IPS-18a (cell line): ENCODE measurements around the gene CEACAM18.
A peak's percentile ranks its signal among the peaks of the same experiment; 100 is the strongest.
"Not testable (repeated sequence)": the region's sequence is repeated elsewhere in the genome, so short reads cannot be mapped to it uniquely, and the experiment has no call there.

ENCODE experiments used
- H3K27ac ChIP-seq: one replicate; pipeline ENCODE4 v1.5.1; 2013; ENCODE audit warnings: low read length
- H3K27me3 ChIP-seq: one replicate; pipeline ENCODE4 v1.6.1; 2013; ENCODE audit warnings: mild to moderate bottlenecking, low read length; ENCODE audit not compliant: control insufficient read depth, insufficient read depth
- H3K36me3 ChIP-seq: one replicate; pipeline ENCODE4 v1.6.1; 2013; ENCODE audit warnings: low read depth, low read length; ENCODE audit not compliant: control insufficient read depth
- H3K4me1 ChIP-seq: one replicate; pipeline ENCODE4 v1.6.1; 2013; ENCODE audit warnings: low read depth, low read length; ENCODE audit not compliant: control insufficient read depth
- H3K4me3 ChIP-seq: one replicate; pipeline ENCODE4 v1.5.1; 2013; ENCODE audit warnings: low read length
- H3K9ac ChIP-seq: one replicate; pipeline ENCODE4 v1.6.1; 2013; ENCODE audit warnings: mild to moderate bottlenecking, low read length, moderate library complexity
- H3K9me3 ChIP-seq: one replicate; pipeline ENCODE4 v1.6.1; 2013; ENCODE audit warnings: low read depth, low read length; ENCODE audit not compliant: control insufficient read depth

Gene CEACAM18

DNA sequence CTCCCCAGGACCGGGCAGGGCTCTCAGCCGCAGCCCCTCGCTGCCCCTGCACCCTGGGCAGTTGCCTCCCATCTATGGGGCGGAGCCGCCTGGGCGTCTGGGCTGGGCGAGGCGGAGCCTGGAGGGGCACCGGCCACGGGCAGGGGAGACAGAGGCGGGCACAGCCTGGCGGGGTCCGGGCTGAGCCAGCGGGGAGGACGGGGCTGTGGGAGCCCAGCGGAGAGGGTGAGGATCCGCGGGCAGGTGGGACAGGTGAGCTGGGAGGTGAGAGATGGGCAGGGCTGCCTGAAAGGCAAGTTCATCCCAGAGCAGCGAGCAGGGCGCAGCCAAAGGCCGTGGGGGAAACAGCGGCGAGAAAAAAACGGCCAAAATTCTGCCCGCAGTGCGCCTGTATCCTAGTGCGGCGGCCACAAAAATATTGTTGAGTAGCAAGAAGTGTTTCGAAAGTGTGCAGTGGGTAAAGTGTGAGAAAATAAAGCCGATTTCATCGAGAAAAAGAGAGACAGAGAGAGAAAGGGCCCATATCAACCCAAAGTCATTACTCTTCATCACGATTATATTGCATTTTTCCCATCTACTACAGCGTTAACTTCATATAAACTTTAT is 14.3 kb upstream of the CEACAM18 start:
- not testable (repeated sequence) for H3K4me1 ChIP-seq, H3K36me3 ChIP-seq, H3K9ac ChIP-seq, H3K9me3 ChIP-seq, H3K27ac ChIP-seq
- peaks cover 50% of the 10 kb centered on the region for H3K27me3 ChIP-seq
- peak overlapping the region; percentile 32 for H3K4me3 ChIP-seq

GRCh38 chr19:51466723-51467122 is 11.6 kb upstream of the CEACAM18 start:
- Histone ChIP-seq H3K36me3 (no peaks in the 10 kb centered on the region), H3K27me3 (peaks cover 50% of the 10 kb centered on the region), H3K9ac (no peak overlapping the region), H3K4me1 (no peaks in the 10 kb centered on the region), H3K9me3 (no peaks in the 10 kb centered on the region), H3K4me3 (no peak overlapping the region), H3K27ac (no peak overlapping the region)

DNA sequence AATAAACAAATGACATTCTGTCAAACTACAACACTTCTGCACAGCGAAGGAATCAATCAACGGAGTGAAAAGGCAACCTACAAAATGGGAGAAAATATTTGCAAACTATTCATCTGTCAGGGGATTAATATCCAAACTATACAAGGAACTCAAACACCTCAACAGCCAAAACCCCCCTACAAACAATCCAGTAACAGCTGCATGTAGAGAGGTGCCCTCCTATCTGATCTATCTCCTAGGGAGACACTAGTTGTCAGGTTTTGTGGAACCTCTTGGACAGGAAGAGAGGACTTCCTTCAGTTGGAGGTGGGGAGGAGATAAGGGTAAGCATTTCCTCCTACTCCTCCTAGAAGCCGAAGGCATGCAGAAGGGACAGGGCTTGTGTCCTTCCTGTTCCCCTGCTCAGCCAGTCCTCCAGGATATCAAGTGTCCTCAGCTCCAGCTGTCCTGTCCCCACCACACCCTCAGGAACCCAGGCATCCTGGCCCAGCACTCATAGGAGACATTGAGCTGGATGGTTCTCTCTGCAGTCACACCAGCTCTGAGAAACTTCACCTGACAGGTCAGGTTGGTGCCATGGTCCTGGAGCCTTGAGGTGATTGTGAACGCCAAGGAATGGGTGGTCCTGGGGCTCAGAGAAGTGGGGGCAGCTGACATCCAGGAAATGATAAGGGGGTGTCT is 10.3 kb upstream of the CEACAM18 start:
- no peaks in the 10 kb centered on the region for H3K4me1 ChIP-seq
- H3K9ac ChIP-seq: no peak overlapping the region
- peaks cover 46% of the 10 kb centered on the region for H3K27me3 ChIP-seq
- no peak overlapping the region for H3K27ac ChIP-seq
- no peaks in the 10 kb centered on the region for H3K36me3 ChIP-seq
- no peaks in the 10 kb centered on the region for H3K9me3 ChIP-seq
- no peak overlapping the region for H3K4me3 ChIP-seq

- no peak overlapping the region for H3K27ac ChIP-seq
- H3K9me3 ChIP-seq: no peaks in the 10 kb centered on the region
- H3K4me3 ChIP-seq: no peak overlapping the region
- H3K36me3 ChIP-seq: no peaks in the 10 kb centered on the region
- no peaks in the 10 kb centered on the region for H3K4me1 ChIP-seq
- peaks cover 41% of the 10 kb centered on the region for H3K27me3 ChIP-seq
- no peak overlapping the region for H3K9ac ChIP-seq
Measured at GRCh38 chr19:51468545-51468920, 9.8 kb upstream of the CEACAM18 start.

DNA sequence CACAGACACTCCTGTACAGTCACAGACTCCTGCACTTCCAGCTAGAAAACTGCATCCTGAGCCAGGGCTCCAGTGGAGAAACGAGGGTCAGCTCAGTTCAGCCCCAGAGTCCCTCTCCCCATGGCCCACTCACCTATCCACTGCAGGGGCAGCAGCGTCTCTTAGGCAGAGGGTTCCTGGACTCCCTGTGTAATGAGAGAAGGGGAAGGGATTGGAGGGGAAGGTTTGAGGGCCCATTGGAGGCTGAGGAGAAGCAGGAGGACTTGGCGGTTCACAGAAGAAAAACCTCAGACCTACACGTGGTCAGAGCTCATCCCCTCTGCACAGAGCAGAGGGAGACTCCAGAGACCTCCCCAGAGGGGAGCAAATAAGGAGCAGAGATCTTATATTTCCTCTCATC is 9.2 kb upstream of the CEACAM18 start:
- Histone ChIP-seq H3K9me3 (no peaks in the 10 kb centered on the region), H3K4me1 (no peaks in the 10 kb centered on the region), H3K36me3 (no peaks in the 10 kb centered on the region), H3K27ac (no peak overlapping the region), H3K9ac (no peak overlapping the region), H3K4me3 (no peak overlapping the region), H3K27me3 (peaks cover 40% of the 10 kb centered on the region)

DNA sequence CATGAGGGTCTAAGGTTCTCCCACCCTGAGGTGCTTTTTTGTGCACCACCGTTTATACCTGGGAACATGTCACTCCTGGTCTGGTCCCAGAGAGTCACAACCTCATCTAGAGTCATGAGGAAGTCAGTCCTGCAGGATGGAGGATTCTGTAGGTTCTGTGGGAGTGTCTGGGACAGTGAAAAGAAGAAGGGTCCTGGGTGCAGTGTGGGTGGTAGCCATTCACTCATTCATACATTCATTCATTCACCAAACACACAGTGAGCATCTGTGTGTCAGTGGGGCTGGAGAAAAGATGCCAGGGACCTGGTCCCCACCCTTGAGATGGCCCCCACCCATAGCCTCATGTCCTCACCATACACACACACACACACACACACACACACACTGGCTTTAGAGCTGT is 8.7 kb upstream of the CEACAM18 start:
- Histone ChIP-seq H3K27ac (no peak overlapping the region), H3K27me3 (peaks cover 36% of the 10 kb centered on the region), H3K36me3 (no peaks in the 10 kb centered on the region), H3K9me3 (no peaks in the 10 kb centered on the region), H3K4me3 (no peak overlapping the region), H3K4me1 (no peaks in the 10 kb centered on the region), H3K9ac (no peak overlapping the region)

DNA sequence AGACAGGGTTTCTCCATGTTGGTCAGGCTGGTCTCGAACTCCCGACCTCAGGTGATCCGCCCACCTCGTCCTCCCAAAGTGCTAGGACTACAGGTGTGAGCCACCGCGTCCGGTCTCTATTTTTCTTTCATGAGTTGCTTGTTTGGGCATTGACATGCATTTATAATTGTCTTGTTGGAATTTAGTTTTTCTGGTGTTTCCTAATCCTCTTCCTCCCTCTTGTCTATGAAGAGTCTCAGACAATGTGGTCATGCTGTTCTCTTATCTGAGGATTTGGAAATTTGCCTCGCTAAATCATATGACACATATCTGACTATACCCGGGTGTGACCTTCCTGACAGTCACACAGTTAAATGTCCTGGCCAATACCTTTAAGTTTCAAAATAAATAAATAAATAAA is 7.4 kb upstream of the CEACAM18 start:
- Histone ChIP-seq H3K27ac (no peak overlapping the region), H3K4me1 (no peaks in the 10 kb centered on the region), H3K9ac (no peak overlapping the region), H3K4me3 (no peak overlapping the region), H3K9me3 (no peaks in the 10 kb centered on the region), H3K27me3 (peaks cover 22% of the 10 kb centered on the region), H3K36me3 (no peaks in the 10 kb centered on the region)

- H3K27me3 ChIP-seq: peaks cover 17% of the 10 kb centered on the region
- no peak overlapping the region for H3K27ac ChIP-seq
- H3K4me3 ChIP-seq: no peak overlapping the region
- no peaks in the 10 kb centered on the region for H3K9me3 ChIP-seq
- no peaks in the 10 kb centered on the region for H3K4me1 ChIP-seq
- H3K9ac ChIP-seq: no peak overlapping the region
- no peaks in the 10 kb centered on the region for H3K36me3 ChIP-seq
Measured at GRCh38 chr19:51471527-51471926, 6.8 kb upstream of the CEACAM18 start.

GRCh38 chr19:51472607-51473006 is 5.7 kb upstream of the CEACAM18 start:
- Histone ChIP-seq H3K9ac (no peak overlapping the region), H3K4me1 (no peaks in the 10 kb centered on the region), H3K36me3 (no peaks in the 10 kb centered on the region), H3K27me3 (peaks cover 6% of the 10 kb centered on the region), H3K27ac (no peak overlapping the region), H3K4me3 (no peak overlapping the region), H3K9me3 (no peaks in the 10 kb centered on the region)

GRCh38 chr19:51473009-51473707 is 5.2 kb upstream of the CEACAM18 start:
- Histone ChIP-seq H3K27me3 (peaks cover 3% of the 10 kb centered on the region), H3K4me1 (no peaks in the 10 kb centered on the region), H3K27ac (no peak overlapping the region), H3K9ac (no peak overlapping the region), H3K36me3 (no peaks in the 10 kb centered on the region), H3K9me3 (no peaks in the 10 kb centered on the region), H3K4me3 (no peak overlapping the region)

DNA sequence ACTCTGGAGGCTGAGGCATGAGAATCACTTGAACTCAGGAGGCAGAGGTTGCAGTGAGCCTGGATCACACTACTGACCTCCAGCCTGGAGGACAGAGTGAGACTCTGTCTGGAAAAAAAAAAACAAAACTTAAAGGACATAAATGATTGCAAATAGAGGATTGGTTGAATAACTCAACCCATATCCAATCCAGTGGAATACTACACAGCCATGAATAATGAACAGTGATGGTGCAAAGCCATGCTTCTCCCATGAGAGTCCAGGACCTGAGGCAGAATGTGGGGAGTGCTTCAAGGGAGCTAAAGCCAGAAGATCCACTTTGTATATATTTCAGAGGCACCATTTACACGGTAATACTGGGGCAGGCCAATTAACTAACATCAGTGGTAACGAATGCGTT is 2.2 kb upstream of the CEACAM18 start:
- Histone ChIP-seq H3K9ac (no peak overlapping the region), H3K27me3 (no peaks in the 10 kb centered on the region), H3K4me1 (no peaks in the 10 kb centered on the region), H3K36me3 (no peaks in the 10 kb centered on the region), H3K27ac (no peak overlapping the region), H3K9me3 (no peaks in the 10 kb centered on the region), H3K4me3 (no peak overlapping the region)

DNA sequence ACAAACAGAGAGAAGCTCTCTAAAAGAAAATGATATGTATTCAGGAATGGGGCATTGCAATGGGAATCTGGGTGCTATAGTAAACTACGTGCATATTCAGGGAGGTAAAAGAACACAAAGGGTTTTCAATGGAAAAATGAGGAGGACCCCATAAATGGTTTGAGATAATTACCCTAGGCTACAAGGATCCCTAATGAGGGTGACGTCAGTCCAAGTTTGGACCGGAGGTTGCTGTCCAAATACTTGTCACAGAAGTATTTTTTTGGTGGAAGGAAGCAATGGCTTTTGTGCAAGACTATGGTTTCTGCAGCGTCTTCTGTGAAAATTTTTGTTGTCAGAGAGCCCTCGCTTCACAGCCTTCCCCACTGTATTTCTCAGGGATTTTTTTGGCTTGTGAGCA is 995 bp upstream of the CEACAM18 start:
- H3K27ac ChIP-seq: no peak overlapping the region
- H3K27me3 ChIP-seq: no peaks in the 10 kb centered on the region
- H3K4me1 ChIP-seq: no peaks in the 10 kb centered on the region

More for the DNA sequence above, 995 bp upstream of the CEACAM18 start:
- no peak overlapping the region for H3K4me3 ChIP-seq
- H3K9ac ChIP-seq: no peak overlapping the region
- no peaks in the 10 kb centered on the region for H3K36me3 ChIP-seq
- no peaks in the 10 kb centered on the region for H3K9me3 ChIP-seq
